K562 (cell line): ENCODE measurements around the gene EIF1. TPM values are rescaled to one million over a fixed set of nuclear protein-coding genes. Genes with fewer than 3 reads are reported as not detected.

Experiments
- AFF1 ChIP-seq, 2 experiments: fragments of 450-650 bp; IDR thresholded peaks; 2 replicates each; pipeline ENCODE4 v1.6.1; 2018; ENCODE audit warnings: mild to moderate bottlenecking in 2 of 2, low read depth in 1 of 2; ENCODE audit not compliant: partially characterized antibody in 2 of 2
- CBX3 ChIP-seq, 2 experiments: IDR thresholded peaks; 1 replicate in 1 of 2; 2 replicates in 1 of 2; pipeline ENCODE4 v1.6.1; 2012; ENCODE audit warnings: inconsistent platforms in 2 of 2, low read length in 2 of 2, borderline replicate concordance in 1 of 2, control low read depth in 1 of 2
- CC2D1A ChIP-seq: fragments of 450-650 bp; IDR thresholded peaks from 2 replicates; pipeline ENCODE4 v1.6.1; 2017; ENCODE audit warnings: mild to moderate bottlenecking
- CEBPG ChIP-seq, 3 experiments: fragments of 200-800 bp in 1 of 3; sonication (Bioruptor generic) in 1 of 3; sonication (generic) in 1 of 3; formaldehyde crosslinking in 1 of 3; IDR thresholded peaks in 2 of 3; conservative IDR thresholded peaks in 1 of 3; 2 replicates each; pipeline versions ENCODE4 v1.6.1 to v1.8.0; 2016 to 2022; ENCODE audit warnings: missing compliant biosample characterization in 2 of 3, missing genetic modification characterization in 2 of 3, mild to moderate bottlenecking in 1 of 3, missing genetic modification reagents in 1 of 3
- CTBP1 ChIP-seq: fragments of 450-650 bp; IDR thresholded peaks from 2 replicates; pipeline ENCODE4 v1.6.1; 2016; ENCODE audit warnings: borderline replicate concordance
- FOXK1 ChIP-seq: sonication (generic); formaldehyde crosslinking; IDR thresholded peaks from 2 replicates; pipeline ENCODE4 v1.8.0; 2022; ENCODE audit warnings: missing genetic modification reagents, mild to moderate bottlenecking, borderline replicate concordance
- GTF3C2 ChIP-seq: IDR thresholded peaks from 3 replicates; pipeline ENCODE4 v1.6.1; 2011; ENCODE audit warnings: borderline replicate concordance, mild to moderate bottlenecking, moderate library complexity; ENCODE audit not compliant: insufficient read length; ENCODE audit errors: extremely low read depth
- HIVEP1 ChIP-seq: fragments of 250-450 bp; sonication (Bioruptor Pico); IDR thresholded peaks from 2 replicates; pipeline ENCODE4 v1.4.0; 2020; ENCODE audit warnings: mild to moderate bottlenecking
- KLF10 ChIP-seq: fragments of 250-450 bp; sonication (Bioruptor Pico); IDR thresholded peaks from 2 replicates; pipeline ENCODE4 v1.6.1; 2021; ENCODE audit warnings: matching md5 sums
- NFXL1 ChIP-seq: fragments of 450-650 bp; formaldehyde crosslinking; IDR thresholded peaks from 2 replicates; pipeline ENCODE4 v1.4.0; 2021; ENCODE audit warnings: mild to moderate bottlenecking
- PHF21A ChIP-seq: fragments of 450-650 bp; IDR thresholded peaks from 2 replicates; pipeline ENCODE4 v1.6.1; 2017; ENCODE audit warnings: low read depth, borderline replicate concordance
- PHF8 ChIP-seq: fragments of 200-600 bp; sonication (generic); IDR thresholded peaks from 2 replicates; pipeline ENCODE4 v1.6.1; 2012; ENCODE audit warnings: mixed run types, mild to moderate bottlenecking, inconsistent platforms, low read length, moderate library complexity, borderline replicate concordance
- TRIM24 ChIP-seq, 2 experiments: fragments of 450-650 bp; IDR thresholded peaks; 2 replicates each; pipeline ENCODE4 v1.6.1; 2016
- XRCC5 ChIP-seq: fragments of 200-400 bp; formaldehyde crosslinking; IDR thresholded peaks from 2 replicates; pipeline ENCODE4 v1.6.1; 2017; ENCODE audit warnings: low read depth, mild to moderate bottlenecking, low read length
- ZFP36 ChIP-seq: fragments of 150-350 bp; IDR thresholded peaks from 2 replicates; pipeline ENCODE4 v1.6.1; 2018; ENCODE audit warnings: low read length, low read depth; ENCODE audit not compliant: partially characterized antibody
- ZNF134 ChIP-seq: fragments of 250-450 bp; sonication (Bioruptor Pico); conservative IDR thresholded peaks from 2 replicates; pipeline ENCODE4 v1.4.0; 2020
- ZNF197 ChIP-seq: fragments of 200-800 bp; sonication (Bioruptor generic); IDR thresholded peaks from 2 replicates; pipeline ENCODE4 v1.6.1; 2016; ENCODE audit warnings: low read depth, missing genetic modification characterization, missing compliant biosample characterization
- ZNF589 ChIP-seq: fragments of 200-800 bp; sonication (Bioruptor generic); IDR thresholded peaks from 2 replicates; pipeline ENCODE4 v1.6.1; 2016; ENCODE audit warnings: low read depth, missing genetic modification characterization, missing compliant biosample characterization
- ZNF699 ChIP-seq: fragments of 250-450 bp; sonication (Bioruptor Pico); IDR thresholded peaks from 2 replicates; pipeline ENCODE4 v1.8.0; 2021; ENCODE audit warnings: mild to moderate bottlenecking, moderate library complexity; ENCODE audit not compliant: insufficient replicate concordance
- ZSCAN32 ChIP-seq: fragments of 450-650 bp; formaldehyde crosslinking; IDR thresholded peaks from 2 replicates; pipeline ENCODE4 v1.4.0; 2020; ENCODE audit warnings: mild to moderate bottlenecking, moderate library complexity
- polyA plus RNA-seq, 8 experiments: library from polyadenylated mRNA; depleted of rRNA in 4 of 8; stranded (reverse) in 5 of 8; unstranded in 3 of 8; fragments of >200 nt; fragmentation: Nextera tagmentation in 2 of 8; fragmentation: Illumina TruSeq in 1 of 8; extraction: Ambion mirVana in 2 of 8; extraction: Trizol in 1 of 8; gene quantifications; 2 replicates each; pipeline versions ENCODE4 v1.2.1 to v1.2.3, GENCODE V29; 2011 to 2014; ENCODE audit warnings: inconsistent platforms in 1 of 8, missing spikeins in 1 of 8
- total RNA-seq, 7 experiments: library from RNA; depleted of rRNA in 6 of 7; stranded (reverse); fragments of >200 nt in 6 of 7; fragmentation: Illumina TruSeq in 2 of 7; extraction: Trizol in 2 of 7; gene quantifications; 2 replicates each; pipeline versions ENCODE4 v1.2.1 to v1.2.3, GENCODE V29; 2011 to 2021; ENCODE audit warnings: low replicate concordance in 1 of 7

EIF1 gene
- total and polyA plus RNA-seq, 9 of the 15 experiments (the other 6 are each of a cell fraction or from before 2014, with no cell fraction given) = 67.0 to 1,204 (median 320) TPM

- TF ChIP-seq ZNF197 (CRISPR knock-in tag) = no peak
- TF ChIP-seq ZNF699 (CRISPR knock-in tag) = no peak
- TF ChIP-seq AFF1 (IDR thresholded peaks at IDR 0.05; ENCODE audit: low read depth in 1 of 2, partially characterized antibody in 2 of 2) = peak; percentile 70 to 81
- TF ChIP-seq NFXL1 (CRISPR knock-in tag) = peak; percentile 74
- no peak for TF ChIP-seq CC2D1A
- TF ChIP-seq TRIM24 (IDR thresholded peaks at IDR 0.05) = no peak; a peak in 1 of 4 replicates
- TF ChIP-seq CEBPG (CRISPR knock-in tag; IDR thresholded peaks at IDR 0.05) = peak; percentile 99
- TF ChIP-seq CEBPG (tag; conservative IDR thresholded peaks at IDR 0.05 in 1 of 2, IDR thresholded peaks at IDR 0.05 in 1 of 2) = peak; percentile 99
- no peak for TF ChIP-seq KLF10
- TF ChIP-seq XRCC5 = peak; percentile 38; the same call in 1 of the 2 replicates
- TF ChIP-seq HIVEP1 (CRISPR knock-in tag) = 0 out of 2 replicates have a peak, but pooled peaks have one; percentile 12
- peak; percentile 91; the same call in 1 of the 2 replicates for TF ChIP-seq ZNF589 (CRISPR knock-in tag)
- peak; percentile 96 for TF ChIP-seq PHF8
- TF ChIP-seq CBX3 (IDR thresholded peaks at IDR 0.05; ENCODE audit: borderline replicate concordance in 1 of 2, low read length in 2 of 2) = no peak; a peak in 1 of 3 replicates
- no peak for TF ChIP-seq GTF3C2
- peak; percentile 81; the same call in 1 of the 2 replicates for TF ChIP-seq PHF21A
- TF ChIP-seq ZSCAN32 (CRISPR knock-in tag) = peak; percentile 95; the same call in 1 of the 2 replicates
- TF ChIP-seq ZFP36 = no peak
- TF ChIP-seq FOXK1 = no peak
- 0 out of 2 replicates have a peak, but pooled peaks have one; percentile 13 for TF ChIP-seq ZNF134 (CRISPR knock-in tag)
- TF ChIP-seq CTBP1 = peak; percentile 78; the same call in 1 of the 2 replicates
These were observed at the start of gene EIF1 (continued) for GRCh38 chr17:41688641-41689496.
